GM21526 (cell line): Measurements from ENCODE around the gene MFAP5.

Experiments
- ATAC-seq: cut with Tn5 transposase; IDR thresholded peaks from one replicate; pipeline ENCODE4 v1.9.1; 2021; ENCODE audit warnings: moderate library complexity; ENCODE audit not compliant: unreplicated experiment, low FRiP score

Gene MFAP5, protein sequence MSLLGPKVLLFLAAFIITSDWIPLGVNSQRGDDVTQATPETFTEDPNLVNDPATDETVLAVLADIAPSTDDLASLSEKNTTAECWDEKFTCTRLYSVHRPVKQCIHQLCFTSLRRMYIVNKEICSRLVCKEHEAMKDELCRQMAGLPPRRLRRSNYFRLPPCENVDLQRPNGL

DNA sequence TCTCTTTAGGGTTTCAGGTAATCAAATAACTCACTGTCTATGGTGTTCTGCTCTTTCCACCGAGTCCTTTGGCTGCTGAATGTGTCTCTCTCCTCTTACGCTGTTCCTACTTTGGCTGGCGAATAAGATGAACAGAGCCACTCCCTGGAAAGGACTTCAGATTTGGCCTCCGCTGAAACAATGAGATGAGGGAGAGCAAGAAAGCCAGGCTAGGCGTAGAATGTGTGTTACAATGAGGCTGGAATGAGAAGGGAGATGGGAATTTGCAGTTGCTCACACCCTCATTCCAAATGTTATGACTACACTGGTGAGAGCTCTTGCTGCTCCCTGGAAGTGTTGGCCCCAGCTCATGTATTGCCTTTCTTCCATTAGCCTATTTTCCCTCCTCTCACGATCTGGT lies at the start of gene MFAP5:
MFAP5 (minus strand) TSS at position 234 of the 400 bp plus-strand sequence. CDS start 722 bp downstream, outside the sequence.
- no peak for ATAC-seq

DNA sequence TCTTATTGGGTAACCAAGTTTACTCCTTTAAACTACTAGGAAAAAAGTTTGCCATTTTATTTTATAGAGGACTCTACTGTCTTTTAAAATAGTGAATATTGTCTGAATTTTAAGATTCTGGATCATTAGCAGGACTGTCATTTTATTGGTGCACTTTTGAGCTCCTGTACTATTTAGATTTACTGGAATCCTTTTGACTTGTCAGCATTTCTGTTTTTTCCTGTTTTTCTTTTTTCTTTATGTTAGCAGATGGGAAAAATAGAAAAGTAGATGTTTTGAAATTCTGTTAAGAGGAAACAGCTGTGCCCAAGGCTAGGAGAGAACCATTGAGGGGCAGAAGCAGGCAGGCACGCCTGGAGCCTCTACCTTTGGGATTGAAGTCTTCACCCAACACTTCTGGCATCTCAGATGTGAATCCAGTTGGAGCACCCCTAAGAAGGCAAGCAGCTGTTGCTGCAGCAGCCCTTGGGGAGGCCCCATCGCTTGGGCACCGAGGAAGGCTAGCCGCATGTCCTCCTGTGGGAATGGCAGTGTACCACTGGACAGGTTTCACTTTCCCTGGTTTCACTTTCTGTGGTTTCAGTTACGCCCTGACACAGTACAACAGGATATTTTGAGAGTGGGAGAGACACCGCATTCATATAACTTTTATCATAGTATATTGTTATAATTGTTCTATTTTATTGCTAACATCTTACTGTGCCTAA lies 46.7 kb upstream of the MFAP5 start:
- ATAC-seq = no peak

DNA sequence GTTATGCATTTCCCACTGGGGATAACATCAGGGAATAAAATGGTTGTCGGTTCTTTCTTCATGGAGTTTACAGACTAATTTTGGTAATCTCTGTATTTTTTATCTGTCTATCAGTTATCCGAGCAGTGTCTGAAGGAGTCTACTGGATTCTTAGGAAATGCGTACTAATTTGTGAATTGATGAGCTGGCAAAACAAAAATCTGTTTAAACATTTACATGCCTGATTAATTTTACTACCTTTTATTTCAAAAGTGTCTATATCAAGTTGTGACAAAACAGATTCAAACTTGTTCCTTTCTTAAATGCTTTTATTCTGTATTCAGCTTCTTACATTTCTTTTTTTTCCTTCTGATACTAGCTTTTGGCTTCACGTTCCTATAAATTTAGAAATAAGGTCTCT lies 39.5 kb upstream of the MFAP5 start:
- no peak for ATAC-seq

DNA sequence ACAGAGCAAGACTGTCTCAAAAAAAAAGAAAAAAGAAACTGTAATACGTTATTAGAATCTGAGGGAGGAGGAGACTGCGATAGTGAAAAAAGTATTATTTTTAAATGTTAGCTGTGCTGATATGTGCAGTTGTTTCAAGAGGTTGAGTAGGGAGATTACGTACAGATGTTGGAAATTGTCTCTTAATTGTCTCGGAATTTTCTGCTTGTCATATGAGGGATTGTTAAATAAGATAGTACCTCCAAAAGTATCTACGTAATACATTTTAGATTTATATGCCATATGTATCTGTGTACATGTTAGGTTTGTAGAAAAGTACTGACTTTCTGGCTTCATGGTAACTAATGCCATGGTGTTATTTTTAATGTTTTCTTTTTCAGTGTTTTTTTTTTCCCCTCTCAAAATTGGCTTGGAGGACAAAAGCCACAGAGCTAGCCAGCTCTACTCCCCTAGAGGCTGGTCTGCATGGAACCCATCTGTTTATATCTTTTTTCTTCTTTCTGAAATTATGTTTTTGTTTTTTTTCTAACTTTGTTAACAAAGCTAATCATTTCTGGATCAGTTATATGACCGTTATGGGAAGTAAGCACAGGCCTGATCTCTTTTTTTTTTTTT lies 38.5 kb upstream of the MFAP5 start:
- ATAC-seq = no peak

DNA sequence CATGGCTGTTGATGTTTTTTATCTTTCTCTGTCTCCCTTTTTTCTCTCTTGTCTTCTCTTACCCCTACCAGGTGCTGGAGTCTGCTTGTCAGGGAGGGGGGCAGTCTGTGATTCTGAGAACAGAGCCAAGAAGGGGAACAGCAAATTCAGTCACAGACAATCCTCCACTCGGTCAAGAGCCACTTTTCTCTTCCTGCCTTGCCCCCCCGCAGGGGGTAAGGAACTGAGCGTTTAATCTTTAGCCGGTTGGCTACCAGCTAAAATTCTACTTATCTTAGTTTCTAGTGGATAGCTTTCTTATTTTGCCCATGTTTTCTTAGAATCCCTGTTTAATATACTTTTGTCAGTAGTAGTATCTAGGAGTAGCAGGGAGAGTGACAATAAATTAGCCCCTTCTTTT lies 37.1 kb upstream of the MFAP5 start:
- ATAC-seq = no peak

DNA sequence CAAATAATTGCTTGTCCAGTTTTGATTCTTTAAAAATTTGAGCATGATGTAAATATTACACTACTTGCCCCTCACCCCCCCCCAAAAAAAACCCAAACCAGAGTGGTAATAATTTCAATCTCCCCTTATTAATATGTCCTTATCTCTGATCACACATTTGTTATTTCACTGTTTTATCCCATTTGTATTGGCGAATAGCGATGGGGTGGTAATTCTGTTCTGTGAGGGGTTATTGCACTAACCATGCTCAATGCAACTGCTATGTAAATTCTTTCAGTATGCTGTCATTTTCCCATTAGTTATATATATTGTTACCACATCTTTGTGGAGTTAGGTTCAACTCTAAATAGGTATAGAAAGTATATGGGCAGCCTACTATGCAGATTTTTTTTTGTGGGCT lies 36.3 kb upstream of the MFAP5 start:
- no peak for ATAC-seq

DNA sequence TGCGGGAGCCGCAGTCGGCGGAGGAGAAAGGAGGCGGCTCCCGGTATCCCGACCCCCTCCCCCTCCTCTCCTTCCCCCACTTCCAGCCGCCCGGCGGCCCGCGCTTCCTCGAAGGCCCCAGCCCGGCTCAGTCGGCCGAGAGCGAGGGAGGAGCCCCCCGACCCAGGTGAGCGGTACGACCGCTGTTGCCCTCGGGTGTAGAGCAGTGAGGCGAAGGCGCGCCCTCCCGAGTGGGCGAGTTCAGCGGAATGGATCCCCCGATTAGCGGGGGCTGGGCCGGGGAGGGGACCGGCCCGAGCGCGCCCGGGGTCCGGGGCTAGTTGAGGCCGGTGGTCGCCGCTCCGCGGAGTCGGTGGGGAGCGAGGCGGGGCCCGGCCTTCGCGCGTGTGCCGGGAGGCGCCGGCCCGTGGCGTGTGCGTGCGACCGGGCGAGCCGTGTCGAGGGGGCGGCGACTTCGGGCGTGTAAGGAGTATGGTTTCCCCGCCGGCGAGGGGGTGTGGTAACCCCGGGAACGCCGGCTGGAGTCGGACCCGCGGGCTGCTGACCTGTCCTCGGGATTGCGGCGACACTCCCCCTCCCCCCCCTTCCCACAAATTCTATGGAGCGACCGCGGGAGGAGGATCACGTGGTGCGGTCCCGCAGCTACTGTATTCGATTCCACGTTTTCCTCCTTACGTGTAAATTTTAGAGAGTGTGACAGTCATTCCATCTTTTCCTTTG lies 35.7 kb upstream of the MFAP5 start:
- ATAC-seq = peak; percentile 36

DNA sequence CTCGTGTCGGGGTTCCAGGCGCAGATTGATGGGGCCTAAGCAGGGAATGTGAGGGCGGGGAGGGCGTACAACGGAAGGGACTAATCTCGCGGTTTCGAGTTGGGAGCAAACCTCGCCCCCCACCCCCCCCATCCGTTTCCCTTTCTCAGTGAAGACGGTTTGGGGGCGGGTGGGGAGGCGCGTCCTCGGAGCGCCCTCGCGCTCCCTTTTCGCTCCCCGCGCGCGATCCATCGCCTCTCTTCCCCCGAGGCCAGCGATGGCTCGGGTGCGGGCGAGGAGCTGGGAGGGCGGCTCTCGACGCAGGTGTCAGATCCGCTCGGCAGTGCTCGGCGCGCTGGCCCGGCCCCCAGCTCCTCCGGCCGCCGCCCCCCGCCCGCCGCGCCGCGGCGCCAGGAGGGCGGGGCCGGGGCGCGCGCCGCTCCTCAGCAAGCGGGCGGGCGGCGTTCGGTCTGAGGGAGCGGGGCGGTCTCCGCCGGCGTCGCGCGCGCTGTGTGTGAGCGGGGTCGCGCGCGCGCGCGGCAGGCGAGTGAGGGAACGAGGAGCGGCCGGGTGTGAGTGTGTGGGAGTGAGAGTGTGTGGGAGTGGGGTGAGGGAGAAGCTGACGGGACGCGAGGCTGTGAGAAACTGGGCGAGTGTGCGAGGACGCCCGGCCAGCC lies 35.0 kb upstream of the MFAP5 start, which contains the start of gene RIMKLB:
RIMKLB (plus strand) TSS at position 516 of the 656 bp plus-strand sequence. CDS start 15,876 bp downstream, outside the sequence.
- peak; percentile 62 for ATAC-seq

DNA sequence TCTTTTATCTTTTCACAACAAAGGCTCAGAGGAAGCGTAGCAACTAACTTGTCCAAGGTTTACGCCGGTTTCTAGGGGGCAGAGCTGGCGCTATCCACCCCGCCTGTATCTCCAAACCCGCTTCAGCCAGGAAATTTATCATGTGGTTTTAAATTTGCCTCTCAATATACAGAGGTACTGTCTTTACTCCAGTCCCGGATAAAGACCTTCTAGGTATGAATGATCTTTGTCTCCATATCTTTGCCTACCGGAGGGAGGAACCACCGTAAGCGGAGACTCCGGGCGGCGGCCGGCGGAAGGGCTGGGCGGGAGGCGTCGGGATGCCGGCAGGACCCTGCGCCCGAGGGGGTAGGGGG lies 34.5 kb upstream of the MFAP5 start:
- peak; percentile 18 for ATAC-seq

DNA sequence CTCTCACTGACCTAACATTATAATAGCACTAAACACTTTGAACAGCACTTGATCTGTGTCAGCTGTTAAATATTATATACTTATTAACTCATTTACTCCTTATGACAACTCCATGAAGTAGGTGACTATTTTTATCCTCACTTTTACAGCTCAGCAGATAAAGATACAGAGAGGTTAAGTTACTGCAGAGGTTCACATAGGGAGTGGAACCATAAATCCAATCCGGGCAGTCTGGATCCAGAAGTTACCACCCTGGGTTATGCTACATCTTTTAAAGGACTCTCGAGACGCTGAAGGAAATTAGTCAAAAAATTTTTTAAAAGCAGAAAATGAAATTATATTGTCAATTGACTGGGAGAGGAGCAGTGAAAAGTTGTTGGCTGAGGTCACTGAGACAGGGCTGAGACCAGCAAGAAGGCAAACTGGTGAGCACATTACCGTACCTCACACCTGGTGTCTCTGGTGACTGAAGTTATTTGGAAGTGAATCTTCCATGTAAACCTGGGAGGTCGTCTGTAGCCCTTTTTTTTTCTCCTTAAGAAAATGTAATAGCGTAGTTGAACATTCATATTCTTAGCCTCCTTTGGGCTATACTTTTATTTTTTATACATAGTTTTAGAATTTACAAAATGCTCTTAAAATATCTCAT lies 33.9 kb upstream of the MFAP5 start:
- no peak for ATAC-seq

DNA sequence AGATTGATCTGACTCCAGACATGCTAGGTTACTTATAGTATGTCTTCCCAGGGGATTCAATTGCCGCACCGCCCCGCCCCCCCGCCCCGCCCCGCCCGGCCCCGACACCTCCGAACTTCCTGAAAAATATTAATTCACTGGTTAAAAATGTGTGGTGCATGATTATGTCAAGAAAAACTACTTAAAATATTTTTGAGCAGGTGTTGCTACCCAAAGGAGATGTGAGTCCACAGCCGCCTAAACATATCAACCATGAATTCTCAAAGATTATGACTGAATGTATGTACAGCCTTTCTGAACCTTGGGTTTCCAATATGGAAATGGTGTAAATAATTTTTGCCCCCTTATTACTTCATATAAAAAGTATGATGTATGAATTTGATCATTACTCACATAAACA lies 32.5 kb upstream of the MFAP5 start:
- no peak for ATAC-seq

DNA sequence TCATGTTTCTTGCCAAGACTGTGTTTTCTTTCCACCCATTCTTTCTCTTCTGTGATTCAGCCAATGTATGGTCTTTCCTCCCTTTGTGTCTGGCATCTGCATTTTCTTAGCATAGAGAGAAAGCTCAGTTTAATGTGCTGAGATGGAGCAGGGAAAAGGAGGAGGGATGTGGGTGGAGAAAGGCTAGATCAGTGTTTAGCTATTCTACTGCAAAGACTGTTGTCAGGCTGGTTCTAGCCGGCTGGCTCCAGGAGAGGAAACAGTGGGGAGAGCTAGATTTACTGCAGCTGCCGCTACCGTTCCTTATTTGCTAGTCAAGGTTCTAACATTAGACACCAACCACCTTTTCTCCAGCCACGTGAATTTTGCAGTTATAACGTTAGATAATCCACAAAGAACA lies 29.9 kb upstream of the MFAP5 start:
- ATAC-seq = no peak

DNA sequence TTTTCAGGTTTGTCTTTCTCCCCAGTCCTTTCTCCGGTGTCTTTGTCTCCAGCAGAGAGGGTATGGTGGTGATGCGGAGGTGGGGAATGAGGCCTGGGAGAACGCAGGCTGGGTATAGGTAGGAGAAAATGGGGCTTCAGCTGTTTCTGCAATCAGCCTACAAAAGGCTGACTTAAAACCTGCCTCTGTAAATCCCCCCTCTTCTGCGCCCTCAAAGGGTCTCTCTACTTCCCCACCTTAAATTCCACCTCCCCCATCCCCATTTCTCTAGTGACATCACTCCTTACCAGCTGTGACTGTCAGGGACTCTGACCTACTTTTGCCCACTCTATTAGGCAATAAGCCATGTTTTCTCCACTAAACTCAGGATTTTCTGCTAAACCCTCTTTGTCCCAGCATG lies 27.1 kb upstream of the MFAP5 start:
- no peak for ATAC-seq

DNA sequence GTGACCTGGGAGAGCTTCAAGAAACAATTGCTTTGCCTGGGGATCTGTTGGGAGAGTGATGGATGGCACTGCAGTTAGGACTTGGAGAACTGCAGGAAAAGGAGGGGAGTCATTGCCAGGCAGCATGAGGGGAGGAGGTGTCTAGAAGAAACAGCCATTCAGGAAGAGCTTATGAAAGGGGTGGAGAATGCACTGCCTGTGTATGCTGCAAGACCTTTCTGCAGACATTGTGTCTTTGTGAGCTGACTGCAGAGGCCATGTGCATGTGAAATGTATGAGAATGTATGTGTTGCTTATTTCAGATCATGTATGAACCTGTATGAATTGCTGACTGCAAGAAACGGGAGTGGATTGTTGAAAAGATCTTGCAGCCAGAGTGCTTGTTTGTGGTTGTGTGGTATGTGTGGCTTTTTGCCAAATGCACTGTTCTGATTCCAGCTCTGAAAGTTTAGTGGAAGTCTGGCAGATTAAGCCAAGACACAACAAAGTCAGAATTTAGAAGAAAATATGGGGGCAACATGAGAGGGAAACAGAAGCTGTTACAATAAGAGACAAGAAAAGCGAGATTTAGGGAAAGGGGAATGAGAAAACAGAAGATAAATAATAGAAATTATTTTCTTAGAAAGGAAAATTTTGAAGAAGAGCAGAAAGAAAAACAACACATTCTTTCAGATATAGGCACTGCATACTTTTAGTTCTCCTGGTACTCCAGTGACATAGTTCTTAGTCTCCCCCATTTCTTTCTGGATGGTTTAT lies 25.4 kb upstream of the MFAP5 start:
- ATAC-seq = no peak

DNA sequence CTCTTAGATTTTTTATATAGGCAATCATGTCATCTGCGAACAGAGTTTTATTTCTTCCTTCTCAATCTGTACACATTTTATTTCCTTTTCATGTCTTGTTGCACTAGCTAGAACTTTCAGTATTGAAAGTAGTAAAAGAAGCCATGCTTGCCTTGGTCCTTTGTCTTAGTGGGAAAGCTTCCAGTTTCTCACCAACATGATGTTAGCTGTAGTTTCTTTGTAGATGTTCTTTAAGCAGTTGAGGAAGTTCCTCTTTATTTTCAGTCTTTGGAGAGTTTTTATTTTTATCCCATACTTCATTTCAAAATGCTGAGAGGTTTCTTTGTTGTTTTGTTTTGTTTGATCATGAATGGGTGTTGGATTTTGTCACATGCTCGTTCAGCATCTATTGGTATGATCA lies 22.4 kb upstream of the MFAP5 start:
- no peak for ATAC-seq

DNA sequence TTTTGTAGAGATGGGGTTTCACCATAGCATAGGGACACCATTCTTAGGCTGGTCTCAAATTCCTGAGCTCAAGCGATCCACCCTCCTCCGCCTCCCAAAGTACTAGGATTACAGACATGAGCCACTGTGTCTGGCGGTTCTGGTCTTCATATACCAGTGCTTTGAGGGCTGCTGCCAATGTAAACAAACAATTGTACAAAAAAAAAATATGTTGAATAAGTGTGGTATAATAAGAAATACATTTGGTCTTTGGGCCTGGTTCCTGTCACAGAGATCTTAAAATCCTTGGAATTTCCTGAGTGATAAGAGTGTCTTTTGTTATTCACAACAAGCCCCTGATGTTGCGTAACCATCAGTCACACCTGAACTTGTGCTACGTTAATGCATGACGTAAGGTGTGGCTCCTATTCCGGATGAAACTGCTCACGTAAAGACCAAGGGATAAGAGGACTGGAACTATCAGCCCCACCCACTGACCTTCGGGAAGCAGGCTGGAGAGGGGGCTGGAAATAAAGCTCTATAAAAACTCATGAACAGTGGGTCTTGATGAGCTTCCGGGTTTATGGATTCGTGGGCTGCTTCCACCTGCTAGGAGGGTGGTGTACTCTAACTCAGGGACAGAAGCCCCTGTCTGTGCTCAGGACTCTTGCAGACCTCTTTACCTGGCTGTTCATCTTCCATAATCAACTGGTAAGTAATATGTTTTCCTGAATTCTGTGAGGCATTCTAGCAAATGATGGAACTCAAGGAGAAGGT lies 18.7 kb upstream of the MFAP5 start:
- ATAC-seq = no peak

DNA sequence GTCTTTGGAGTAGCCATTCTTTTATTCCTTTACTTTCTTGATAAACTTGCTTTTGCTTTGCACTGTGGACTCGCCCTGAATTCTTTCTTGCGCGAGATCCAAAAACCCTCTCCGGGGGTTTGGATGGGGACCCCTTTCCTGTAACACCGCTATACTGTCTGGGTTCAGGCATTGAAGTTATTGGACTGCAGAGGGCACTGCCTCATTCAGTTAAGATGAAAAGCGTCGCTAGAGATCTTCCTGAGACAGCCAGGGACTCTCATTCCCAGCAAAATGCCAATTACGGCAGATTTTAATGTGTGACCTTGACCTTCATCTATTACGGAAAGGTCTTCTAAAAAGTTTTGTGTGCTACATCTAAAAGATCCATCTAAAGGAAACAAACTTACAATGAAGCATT lies 17.9 kb upstream of the MFAP5 start:
- no peak for ATAC-seq

DNA sequence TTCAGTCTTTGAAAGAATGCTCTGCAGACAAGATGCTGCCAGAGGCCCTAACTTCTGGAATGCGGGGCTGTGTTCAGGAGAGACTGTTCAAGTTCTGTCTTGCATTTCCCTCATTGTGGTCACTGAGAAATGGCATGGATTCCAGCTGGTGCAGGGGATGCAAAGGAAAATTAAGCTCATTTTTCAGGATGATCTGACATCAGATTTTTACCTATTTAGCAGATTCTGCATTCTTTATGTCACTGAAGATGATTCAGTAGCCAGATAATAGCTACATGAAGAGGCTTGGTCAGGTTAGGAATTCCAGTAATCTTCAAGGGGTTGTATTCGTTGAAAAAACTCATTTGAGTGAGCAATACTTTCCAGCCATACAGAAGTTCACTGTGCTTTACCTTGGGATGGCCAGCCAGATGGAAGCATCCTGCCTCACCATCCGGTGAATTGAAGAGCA lies 16.1 kb upstream of the MFAP5 start:
- ATAC-seq = no peak

DNA sequence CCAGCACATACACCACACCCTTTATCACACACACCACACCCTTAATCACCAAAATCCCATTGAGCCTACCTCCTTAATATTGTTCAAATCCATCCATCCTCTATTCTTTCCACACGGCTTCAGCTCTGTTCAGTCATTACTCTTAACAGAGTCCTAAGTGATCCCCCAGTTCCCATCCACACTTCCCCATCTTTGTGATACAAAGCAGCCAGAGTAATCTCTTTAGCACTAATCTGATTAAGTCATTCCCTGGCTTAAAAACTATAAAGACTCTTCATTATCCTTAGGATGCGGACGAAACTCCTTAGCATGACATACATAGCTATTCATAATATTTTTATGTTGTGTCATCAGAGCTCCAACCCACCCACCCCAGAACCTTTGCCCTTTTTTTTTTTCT lies 14.7 kb upstream of the MFAP5 start:
- no peak for ATAC-seq
